Kasumi-1 (cell line): ENCODE measurements around the gene FUBP3.

Experiments used
- DNase-seq, 2 experiments: peaks; one replicate each; lab custom pipeline; 2025; lab: John Stamatoyannopoulos, UW

Gene FUBP3

GRCh38 chr9:130634191-130634768 is 54.9 kb downstream of the FUBP3 start:
- no peak for DNase-seq

GRCh38 chr9:130634801-130635200 is 55.4 kb downstream of the FUBP3 start:
- DNase-seq: no peak

GRCh38 chr9:130635306-130635705 is 55.9 kb downstream of the FUBP3 start:
- DNase-seq: no peak

DNA sequence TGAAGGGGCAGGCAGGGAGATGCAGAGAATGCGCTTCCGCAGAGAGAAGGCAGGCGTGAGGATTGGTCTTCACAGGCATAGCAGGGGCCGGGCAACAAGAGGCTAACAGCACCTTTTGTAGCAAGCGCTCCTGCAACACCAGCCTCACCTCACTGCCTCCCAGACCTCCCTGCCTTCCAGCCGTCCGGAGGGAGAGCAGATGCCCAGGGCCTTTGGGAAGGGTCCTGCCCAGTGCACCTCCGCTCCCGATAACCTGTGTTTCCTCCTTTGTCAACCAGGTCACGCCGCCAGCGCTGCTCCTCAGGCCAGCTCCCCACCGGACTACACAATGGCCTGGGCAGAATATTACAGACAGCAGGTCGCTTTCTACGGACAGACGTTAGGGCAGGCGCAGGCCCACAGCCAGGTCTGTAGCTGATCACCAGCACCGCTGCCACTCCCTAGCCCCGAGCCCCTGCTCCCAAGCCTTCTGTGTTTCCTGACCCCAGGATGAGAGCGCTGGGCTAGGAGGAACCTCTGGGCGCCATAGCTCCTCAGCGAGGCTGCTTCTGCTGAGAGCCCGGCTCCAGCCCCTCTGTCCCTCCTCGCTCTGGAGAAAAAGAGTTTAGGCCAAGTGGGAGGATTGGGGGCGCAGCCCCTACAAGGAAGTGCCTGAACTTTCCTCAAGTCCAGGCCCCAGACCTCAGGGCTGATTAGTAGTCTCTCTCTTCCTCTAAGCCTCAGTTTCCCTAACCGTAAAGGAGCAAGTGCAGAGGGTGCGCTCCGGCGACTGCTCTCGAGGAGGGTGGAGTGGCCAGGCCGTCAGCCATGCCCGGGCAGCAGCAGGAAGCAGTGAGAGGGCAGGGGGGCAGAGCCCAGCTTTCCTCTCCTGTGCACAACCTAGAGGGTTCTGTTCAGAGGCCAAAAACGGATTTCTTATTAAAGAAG is 56.6 kb downstream of the FUBP3 start:
- DNase-seq: no peak

DNA sequence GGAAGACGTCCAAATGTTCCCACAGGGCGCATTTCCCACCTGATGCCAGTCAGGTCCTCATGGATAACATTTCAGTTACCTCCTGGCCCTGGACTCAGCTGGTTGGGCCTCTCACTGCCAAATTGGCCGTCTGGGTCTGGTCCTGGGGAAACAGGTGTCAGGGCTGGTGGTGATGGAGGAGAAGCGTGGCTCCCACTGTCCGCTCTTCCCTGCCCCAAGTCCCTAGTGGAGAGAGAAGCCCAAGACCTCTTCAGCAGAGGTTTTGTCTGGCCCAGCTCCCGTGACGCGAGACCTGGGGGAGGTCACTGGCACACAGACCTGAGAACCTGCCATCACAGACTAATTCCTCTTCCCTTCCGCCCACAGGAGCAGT is 57.3 kb downstream of the FUBP3 start:
- DNase-seq: no peak

DNA sequence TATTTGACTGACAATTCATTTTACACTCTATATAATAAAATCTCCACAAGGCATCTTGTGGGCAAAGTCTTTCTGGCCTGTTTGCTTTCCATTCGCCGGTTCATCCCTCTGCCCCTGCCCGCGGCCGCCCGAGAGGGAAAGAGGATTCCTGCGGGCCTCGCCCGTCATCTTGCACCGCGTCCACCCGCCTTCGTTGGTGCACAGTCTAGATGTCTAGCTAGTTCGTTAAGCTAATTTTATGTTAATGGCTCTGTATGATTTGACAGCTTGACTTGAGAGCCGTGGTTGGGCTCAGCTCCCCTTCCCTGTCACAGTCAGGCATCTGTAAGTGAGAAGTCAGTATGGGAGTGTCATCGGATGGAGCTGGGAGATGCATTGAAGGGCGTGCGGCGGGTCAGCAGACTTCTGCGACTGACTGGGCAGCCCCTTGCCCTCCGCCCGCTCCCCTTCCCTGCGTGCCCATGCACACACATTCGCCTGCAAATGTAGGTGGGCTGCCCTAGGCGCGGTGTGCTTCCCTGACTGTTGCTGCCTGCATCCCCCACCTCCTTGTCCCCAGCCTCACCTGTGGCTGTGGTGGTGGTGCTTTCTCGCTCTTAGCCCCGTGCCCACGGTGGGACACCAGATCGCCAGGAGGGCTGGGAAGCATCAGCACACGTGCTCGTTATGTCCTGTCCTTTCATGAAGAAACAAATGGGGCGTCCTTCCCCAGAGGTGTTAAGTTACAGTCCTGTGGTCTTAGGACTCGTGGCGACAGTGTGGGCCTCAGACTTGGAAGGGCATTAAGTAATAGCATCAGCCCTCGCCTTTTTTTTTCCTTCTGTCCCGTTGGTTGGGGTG is 59.1 kb downstream of the FUBP3 start:
- no peak for DNase-seq

GRCh38 chr9:130639124-130639765 is 59.9 kb downstream of the FUBP3 start:
- no peak for DNase-seq

GRCh38 chr9:130639866-130640555 is 60.6 kb downstream of the FUBP3 start:
- DNase-seq: no peak

GRCh38 chr9:130640681-130641080 is 61.3 kb downstream of the FUBP3 start:
- no peak for DNase-seq

- no peak for DNase-seq
Observed at GRCh38 chr9:130642926-130643325, 63.5 kb downstream of the FUBP3 start.

- no peak for DNase-seq
Observed at GRCh38 chr9:130651221-130651620, 71.8 kb downstream of the FUBP3 start.

DNA sequence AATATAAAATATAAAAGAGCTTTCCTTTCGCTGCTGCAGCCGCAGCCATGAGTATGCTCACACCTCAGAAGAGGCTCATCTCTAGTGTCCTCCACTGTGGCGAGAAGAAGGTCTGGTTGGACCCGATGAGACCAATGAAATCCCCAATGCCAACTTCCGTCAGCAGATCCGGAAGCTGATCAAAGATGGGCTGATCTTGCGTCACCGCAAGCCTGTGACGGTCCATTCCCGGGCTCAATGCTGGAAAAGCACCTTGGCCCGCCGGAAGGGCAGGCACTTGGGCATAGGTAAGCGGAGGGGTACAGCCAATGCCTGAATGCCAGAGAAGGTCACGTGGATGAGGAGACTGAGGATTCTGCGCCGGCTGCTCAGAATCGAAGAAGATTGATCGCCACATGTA is 72.4 kb downstream of the FUBP3 start:
- no peak for DNase-seq

DNA sequence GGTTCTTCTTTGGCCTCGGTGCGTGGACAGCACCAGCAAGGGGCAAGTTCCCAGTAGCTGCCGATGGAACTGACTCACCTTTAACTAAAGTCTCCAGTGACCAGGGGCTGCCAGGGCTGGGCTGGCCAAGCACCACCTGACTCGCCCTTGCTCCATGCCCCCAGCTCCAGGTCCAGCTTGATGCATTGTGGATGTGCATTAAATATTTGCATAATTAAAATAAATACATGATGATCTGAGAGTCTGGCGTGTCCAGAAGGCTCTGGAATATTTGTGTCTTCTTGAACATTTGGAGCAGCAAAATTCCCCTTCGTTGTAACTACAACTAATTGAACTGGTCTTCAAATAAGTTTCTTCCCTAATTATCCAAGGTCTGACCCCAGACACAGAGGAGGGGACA is 75.5 kb downstream of the FUBP3 start:
- no peak for DNase-seq

- DNase-seq: no peak
Observed at GRCh38 chr9:130658893-130659698, 79.7 kb downstream of the FUBP3 start.

DNA sequence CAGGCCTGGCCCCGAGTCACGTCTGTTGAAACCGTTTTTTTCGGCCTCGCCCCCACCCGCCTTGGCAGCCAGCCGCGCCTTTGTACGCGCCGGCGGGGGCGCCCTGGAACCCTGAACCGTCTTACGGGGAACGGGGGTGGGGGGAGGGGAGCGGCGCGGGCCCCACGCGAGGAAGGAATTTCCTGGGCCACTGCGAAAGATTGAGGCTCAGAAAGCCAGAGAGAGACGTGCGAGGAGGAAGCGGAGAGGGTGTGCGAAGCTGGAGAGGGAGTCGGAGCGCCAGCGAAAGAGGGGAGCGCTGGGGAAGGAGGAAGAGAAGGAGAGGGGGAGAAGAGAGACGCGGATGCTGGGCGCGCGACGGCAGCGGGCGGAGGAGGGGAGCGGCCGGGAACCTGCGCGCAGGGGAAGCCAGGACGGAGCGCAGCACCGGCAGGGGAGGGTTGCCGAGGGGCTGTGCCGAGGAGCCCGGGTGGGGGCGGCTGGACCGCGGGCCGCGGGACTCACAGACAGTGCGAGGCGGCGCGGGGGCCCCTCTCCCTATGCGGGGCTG is 80.4 kb downstream of the FUBP3 start:
- DNase-seq: no peak

GRCh38 chr9:130660326-130660682 is 80.9 kb downstream of the FUBP3 start:
- no peak for DNase-seq

GRCh38 chr9:130660683-130661450 is 81.5 kb downstream of the FUBP3 start:
- no peak for DNase-seq

DNA sequence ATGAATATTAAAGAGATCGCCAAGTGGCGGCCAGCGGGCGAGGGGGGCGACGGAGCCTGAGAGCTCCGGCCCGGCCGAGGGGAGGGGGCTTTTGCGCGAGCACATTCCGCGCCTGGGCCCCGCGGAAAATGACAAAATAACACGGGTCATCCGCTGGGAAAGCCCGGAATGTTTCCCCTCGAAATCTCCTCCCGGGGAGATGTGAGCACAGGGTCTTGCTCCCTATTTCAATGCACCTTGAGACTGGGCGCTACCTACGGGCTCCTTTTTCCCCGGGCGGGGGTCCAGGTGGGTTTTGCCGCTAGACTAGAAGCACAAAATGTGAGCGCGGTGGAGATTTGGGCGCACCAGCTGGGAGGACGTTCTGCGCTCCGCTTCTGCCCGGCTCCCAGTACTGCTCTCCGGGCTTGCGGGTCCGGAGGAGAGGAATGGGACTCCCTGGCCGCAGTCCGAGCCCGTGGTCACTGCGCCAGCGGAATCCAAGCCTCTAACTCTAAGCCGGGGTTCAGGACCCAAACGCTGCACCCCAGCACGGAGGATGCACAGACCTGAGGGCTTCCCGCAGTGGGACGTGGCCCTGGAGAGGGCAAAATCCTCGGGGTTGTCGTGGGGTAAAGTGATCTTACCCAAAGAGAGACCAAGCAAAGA is 82.2 kb downstream of the FUBP3 start:
- DNase-seq: no peak
